Thyroid gland (tissue), 4 donors: ENCODE results near the gene CMKLR1.

Experiments used
- POLR2A ChIP-seq, 2 donors: fragments of 450-650 bp; IDR thresholded peaks; one replicate each; pipeline ENCODE4 v1.6.1; 2017; ENCODE audit warnings: antibody characterized with exemption in 2 of 2, mild to moderate bottlenecking in 2 of 2, moderate library complexity in 1 of 2
- TF ChIP-seq, protein P1 (sequence below), 6 experiments: fragments of 200-600 bp in 3 of 6; fragments of 450-650 bp in 3 of 6; sonication (generic) in 3 of 6; IDR thresholded peaks; one replicate each; pipeline ENCODE4 v1.5.1; 2016 to 2019; ENCODE audit warnings: antibody characterized with exemption in 6 of 6, mild to moderate bottlenecking in 2 of 6, inconsistent platforms in 1 of 6, moderate library complexity in 1 of 6

DNA sequence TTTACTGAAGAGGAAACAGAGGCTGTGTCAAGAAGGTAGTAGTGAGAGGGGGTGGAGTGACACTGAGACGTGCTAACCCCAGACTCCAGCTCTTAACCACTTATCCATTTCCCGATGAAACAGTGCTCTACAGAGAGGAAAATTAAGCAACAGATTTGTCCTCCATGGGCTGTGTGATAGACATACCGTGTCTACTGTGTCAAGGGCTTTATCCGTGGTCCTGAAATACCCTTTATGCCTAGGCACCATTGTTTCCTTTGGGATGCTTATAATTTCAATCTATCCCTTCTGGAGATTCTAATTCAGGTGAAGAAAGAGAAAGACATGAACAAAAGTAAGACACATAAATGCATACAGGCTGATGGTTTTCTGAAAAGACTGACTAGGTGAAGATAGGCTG is 71.7 kb downstream of the CMKLR1 start:
- TF ChIP-seq, protein P1, sequence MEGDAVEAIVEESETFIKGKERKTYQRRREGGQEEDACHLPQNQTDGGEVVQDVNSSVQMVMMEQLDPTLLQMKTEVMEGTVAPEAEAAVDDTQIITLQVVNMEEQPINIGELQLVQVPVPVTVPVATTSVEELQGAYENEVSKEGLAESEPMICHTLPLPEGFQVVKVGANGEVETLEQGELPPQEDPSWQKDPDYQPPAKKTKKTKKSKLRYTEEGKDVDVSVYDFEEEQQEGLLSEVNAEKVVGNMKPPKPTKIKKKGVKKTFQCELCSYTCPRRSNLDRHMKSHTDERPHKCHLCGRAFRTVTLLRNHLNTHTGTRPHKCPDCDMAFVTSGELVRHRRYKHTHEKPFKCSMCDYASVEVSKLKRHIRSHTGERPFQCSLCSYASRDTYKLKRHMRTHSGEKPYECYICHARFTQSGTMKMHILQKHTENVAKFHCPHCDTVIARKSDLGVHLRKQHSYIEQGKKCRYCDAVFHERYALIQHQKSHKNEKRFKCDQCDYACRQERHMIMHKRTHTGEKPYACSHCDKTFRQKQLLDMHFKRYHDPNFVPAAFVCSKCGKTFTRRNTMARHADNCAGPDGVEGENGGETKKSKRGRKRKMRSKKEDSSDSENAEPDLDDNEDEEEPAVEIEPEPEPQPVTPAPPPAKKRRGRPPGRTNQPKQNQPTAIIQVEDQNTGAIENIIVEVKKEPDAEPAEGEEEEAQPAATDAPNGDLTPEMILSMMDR (IDR thresholded peaks at IDR 0.05) = no peak
- TF ChIP-seq POLR2A (IDR thresholded peaks at IDR 0.05) = no peak
